ENCODE results near the gene ZBTB7B.
A peak's percentile ranks its signal among the peaks of the same experiment; 100 is the strongest.
"Not testable (repeated sequence)": the region's sequence is repeated elsewhere in the genome, so short reads cannot be mapped to it uniquely, and the experiment has no call there.

ZBTB7B gene

DNA sequence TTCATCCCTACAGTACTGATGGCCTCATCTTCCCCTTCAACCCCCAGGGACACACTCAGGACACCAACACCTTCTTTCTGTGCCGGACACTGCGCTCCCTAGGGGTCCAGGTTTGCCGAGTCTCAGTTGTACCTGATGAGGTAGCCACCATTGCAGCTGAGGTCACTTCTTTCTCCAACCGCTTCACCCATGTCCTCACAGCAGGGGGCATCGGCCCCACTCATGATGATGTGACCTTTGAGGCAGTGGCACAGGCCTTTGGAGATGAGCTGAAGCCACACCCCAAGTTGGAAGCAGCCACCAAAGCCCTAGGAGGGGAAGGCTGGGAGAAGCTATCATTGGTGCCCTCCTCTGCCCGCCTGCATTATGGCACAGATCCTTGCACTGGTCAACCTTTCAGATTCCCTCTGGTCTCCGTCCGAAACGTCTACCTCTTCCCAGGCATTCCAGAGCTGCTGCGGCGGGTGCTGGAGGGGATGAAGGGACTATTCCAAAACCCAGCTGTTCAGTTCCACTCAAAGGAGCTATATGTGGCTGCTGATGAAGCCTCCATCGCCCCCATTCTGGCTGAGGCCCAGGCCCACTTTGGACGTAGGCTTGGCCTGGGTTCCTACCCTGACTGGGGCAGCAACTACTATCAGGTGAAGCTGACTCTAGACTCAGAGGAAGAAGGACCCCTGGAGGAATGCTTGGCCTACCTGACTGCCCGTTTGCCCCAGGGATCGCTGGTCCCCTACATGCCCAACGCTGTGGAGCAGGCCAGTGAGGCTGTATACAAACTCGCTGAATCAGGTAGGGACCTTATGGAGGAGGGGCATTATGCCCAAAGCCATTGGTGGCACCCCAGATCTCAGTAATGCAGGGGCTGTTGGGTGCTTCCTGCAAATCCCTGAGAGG is 14.3 kb upstream of the ZBTB7B start:
- DNase-seq (ENCODE audit: low read depth): no peak

DNA sequence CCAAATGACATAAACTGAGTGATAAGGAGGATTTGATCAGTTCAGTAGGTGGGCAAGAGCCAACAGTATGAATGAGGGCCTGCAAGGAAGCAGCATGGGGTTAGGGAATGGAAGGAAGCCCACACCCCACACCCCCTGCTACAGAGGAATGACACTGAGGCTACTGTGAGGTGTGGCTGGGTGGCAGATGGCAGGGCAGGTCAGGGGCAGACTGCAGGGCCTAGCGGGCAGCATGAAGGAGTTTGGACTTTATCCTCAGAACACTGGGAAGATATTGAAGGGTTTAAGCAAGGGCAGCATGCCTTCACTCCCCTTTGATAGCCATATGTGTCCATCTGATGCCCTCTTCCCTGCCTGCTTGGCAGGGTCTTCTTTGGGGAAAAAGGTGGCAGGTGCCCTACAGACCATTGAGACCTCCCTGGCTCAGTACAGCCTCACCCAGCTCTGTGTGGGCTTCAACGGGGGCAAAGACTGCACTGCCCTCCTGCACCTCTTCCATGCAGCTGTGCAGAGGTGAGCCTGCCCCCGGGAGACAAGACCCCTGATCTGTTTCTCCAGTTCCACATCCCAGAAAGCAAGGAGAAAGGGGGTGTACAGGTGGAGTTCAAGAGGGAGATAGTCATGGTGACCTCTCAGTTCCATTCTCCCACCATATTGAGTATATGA is 13.3 kb upstream of the ZBTB7B start:
- DNase-seq (ENCODE audit: low read depth): no peak

DNA sequence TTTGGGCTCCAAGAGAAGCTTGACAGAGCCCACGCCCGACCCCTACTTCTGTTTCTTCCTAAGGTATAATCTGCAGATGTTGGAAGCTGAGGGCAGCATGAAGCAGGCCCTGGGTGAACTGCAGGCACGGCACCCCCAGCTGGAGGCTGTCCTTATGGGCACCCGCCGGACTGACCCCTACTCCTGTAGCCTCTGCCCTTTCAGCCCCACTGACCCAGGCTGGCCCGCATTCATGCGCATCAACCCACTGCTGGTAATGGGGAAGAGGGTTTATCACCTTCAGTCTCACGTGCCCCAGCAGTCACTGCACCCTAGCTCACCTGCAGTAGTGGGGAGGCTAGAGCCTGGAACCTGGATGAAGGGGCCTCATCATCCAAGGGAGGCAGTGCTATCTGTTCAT is 12.3 kb upstream of the ZBTB7B start:
- DNase-seq (ENCODE audit: low read depth): no peak

DNA sequence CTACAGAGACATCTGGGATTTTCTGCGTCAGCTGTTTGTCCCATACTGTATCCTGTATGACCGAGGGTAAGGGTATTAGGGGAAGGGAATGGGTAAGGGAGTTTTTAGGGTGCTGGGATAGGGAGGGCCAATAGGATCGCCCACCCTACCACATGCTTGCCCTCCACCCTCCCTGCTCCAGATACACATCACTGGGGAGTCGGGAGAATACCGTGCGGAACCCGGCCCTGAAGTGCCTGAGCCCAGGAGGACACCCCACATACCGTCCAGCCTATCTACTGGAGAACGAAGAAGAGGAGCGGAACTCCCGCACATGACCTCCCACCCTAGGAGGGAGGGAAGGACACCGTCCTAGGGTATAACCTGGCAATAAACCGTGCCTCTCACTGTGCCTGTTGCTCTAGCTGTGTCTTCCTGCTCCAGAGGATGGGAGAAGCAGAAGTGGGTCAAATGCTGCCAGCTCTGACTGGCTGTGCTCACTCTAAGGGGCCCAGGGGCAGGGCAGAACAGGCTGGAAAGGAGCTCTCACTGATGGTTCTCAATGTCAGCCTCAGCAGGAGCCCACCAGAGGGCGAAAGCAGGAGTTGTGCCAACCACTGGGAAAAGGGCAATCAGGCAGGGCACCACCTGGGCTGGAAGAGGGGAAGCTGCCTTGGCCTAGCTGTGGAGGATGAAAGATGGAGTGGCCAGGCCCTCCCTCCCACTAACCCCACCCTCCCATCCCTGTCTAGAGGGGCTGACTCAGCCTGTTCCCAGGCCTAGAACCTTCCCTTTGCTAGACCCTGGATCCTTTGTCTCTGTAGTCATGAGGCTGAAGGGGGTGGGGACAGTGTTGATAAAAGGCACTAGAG is 9.7 kb upstream of the ZBTB7B start:
- no peak for DNase-seq (ENCODE audit: low read depth)

DNA sequence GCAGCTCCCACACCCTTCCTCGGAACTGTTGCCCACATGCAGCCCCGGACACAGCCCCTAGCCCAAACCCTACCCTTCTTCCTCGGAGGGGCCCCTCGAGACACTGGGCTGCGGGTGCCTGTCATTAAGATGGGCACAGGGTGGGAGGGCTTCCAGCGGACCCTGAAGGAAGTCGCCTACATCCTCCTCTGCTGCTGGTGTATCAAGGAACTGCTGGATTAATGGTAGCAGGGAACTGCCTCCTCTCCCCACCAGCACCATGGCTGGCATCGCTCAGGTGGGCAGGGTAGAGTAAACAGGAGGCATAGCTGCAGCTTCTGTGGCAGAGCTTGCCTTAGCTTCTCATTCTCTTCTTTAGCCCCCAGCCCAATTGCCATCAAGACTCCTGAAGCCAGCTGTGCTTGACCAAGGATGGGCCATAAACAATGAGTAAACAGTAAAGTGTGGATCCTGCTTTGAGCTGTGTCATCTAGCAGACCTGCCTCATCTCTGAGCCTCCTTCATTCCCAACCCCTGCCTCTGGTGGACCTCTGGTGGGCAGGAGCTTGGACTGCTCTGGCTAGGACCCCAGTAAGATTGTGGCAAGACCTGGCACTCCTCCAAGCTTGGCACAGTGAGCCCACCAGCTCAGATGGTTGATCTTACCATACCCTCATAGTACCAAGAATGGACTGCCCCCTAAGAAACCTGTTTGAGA is 8.9 kb upstream of the ZBTB7B start, which contains the start of gene LENEP:
Gene LENEP, plus strand, starts transcription at position 15 of the 697 bp plus-strand sequence. Its CDS starts 22 bp downstream, at position 37.
- DNase-seq (ENCODE audit: low read depth): no peak

DNA sequence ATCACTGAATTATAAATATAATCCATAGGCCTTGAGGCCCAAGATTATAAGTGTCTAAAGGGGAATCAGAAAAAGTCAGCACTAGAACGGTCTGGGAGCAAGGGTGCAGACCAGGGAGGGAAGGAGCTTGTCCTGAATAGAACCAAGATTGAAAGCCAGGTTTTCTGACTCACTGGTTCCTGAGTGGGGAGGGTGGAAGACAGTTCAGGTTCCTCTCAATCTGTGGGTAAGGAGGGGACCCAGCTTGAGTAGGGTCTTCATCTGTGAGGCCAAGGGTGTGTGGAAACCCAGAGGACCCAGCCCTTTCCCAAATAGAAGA is 8.4 kb upstream of the ZBTB7B start:
- no peak for DNase-seq (ENCODE audit: low read depth)

DNA sequence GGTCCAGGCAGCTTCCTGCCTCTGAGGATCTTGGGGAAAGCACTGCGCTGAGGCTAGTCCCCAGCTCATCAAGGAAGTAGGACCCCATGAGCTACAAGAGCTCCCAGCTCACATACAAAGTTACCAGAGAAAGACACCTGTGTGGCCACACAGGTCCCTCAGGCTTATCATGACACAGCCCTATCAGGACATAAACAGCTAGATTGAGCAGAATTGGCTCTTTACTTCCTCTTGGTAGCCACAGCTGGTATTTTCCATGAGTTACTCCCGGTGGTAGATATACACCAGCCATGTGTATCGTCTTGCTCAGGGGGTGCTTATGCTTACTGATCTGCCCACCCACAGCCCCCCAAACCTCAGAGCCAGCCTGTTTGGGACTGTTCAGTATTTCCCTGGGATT is 8.0 kb upstream of the ZBTB7B start:
- no peak for DNase-seq (ENCODE audit: low read depth)

DNA sequence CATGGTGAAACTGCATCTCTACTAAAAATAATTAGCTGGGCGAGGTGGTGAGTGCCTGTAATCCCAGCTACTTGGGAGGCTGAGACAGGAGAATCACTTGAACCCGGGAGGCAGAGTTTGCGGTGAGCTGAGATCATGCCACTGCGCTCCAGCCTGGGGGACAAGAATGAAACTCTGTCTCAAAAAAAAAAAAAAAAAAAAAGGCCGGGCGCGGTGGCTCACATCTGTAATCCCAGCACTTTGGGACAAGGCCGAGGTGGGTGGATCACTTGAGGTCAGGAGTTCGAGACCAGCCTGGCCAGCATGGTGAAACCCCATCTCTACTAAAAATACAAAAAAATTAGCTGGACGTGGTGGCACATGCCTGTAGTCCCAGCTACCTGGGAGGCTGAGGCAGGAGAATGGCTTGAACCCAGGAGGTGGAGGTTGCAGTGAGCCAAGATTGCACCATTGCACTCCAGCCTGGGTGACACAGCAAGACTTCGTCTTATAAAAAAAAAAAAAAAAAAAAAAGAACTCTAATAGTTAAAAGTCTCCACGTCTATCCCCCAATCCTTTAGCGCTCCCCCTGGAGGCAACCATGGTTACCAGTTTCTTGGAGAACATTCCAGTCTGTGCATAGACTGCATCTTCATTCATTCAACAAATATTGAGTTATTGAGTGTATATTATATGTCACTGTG is 7.2 kb upstream of the ZBTB7B start:
- DNase-seq (ENCODE audit: low read depth): not testable (repeated sequence)

DNA sequence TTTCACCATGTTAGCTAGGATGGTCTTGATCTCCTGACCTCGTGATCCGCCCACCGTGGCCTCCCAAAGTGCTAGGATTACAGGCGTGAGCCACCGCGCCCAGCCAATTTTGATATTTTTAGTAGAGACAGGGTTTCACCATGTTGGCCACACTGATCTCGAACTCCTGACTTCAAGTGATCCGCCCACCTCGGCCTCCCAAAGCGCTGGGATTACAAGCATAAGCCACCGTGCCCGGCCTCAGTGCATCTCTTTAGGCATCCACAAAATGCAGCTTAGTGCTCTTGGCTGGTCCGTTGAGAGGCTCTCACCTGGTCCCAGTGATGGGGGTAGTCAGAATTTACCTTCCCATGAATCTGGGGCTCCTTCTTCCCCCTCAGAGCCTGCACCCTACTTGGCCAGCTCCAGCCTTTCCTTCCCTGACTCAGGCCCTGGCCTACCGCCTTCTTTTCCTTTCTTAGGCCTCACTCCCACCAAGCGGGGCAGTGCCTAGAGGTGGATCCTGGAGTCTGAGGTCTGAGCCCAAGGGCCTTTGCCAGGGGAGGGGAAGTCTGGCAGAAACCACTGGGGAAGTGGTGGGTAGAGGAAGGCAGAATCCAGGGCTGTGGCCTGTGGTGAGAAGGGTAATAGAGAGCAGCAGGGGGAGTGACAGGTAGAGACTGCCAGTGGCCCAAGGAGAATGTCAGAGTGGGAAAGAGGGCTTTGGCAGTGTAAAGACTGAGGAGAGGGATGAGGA is 5.5 kb upstream of the ZBTB7B start:
- no peak for DNase-seq (ENCODE audit: low read depth)

DNA sequence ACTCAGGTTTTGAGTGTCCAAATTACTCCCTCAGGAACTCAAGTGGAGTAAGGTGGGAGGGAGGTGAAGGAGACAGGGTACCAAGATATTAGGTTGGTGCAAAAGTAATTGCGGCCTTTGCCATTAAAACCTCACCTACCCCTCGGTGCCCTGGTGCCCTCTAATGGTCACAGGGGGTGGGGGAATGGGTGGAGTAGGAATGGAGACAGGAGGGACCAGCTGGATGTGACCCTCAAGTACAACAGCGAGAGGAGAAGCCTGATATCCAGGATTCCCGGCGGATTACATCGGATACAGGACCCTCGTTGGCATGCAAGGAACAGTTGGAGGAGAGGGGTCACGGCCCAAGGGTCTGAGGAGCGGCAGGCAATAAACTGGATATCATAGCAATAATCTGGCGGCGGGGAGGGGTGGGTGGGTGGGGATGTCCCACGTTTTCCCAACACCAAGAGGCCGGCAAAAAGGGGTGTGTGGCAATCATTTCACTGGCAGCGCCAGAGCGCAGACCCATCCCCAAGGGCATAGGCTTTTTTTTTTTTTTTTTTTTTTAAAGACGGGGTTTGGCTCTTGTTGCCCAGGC is 4.3 kb upstream of the ZBTB7B start:
- no peak for DNase-seq (ENCODE audit: low read depth)

DNA sequence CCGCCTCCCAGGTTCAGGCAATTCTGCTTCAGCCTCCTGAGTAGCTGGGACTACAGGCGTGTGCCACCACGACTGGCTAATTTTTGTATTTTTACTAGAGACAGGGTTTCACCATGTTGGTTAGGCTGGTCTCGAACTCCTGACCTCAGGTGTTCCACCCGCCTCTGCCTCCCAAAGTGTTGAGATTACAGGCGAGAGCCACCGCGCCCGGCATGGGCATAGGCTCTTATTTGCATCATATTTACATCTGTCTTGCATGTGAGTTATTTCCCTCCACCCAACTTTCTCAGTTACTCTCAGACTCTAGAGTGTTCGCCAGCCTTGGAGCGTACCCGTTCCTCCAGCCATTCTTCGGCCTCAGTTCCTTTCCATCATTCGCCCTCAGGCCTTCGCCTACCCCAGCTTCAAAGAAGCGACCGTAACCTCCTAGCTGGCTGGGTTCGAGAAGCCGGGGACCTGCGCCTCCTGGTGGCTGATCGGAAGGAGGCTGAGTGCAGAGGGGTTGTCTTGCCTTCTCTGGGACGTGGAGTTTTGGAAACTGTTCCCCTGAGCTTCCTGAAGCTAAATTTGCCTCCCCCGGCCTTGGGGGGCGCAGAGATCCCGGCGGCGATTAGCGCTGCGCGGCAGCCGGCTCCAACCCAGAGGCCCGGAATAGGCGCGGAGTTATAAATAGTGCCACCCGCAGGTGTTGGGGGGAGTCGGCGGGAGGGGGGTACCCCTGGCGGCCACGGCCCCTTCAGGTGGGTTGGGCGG is 3.6 kb upstream of the ZBTB7B start:
- peak; percentile 58 for DNase-seq (ENCODE audit: low read depth)

DNA sequence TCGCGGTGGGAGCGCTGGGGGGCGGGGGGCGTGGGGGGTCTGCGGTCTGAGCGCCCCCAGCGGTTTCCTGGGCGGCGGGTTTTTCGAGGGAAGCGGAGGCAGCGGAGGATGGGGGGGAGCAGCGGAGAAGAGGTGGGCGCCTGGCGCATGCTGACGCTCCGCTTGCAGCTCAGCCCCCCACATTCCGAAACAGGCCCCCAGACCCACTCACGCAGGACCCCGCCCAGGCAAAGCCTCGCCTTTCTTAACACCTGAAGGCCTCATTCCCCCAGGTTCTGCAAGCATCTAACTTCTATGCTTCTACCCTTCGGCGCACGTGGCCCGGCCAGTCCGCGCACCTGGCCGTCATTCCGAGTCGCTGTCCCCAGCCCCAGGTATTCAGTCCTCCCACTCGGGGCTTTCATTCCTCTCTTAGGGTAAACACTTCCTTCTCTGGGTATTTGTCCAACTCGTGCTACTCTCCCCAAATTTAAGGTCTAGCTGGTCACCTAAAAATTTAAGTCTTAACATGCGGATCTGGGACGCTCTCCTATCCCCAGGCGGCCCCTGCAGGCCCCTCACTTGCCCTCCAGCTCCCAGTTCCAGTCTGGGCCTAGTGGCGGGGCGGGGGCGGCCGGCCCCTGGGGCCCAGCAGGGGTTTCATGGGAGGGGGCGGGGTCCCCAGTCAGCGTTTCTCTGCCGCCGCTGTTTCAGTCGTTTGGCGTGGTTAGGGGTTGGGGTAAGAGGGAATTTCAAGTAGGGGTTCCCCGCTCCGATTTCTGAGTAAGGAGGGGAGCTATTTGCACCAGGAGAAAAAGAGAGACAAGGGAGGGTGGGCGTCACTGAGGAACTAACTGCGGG is 2.8 kb upstream of the ZBTB7B start:
- no peak for DNase-seq (ENCODE audit: low read depth)

DNA sequence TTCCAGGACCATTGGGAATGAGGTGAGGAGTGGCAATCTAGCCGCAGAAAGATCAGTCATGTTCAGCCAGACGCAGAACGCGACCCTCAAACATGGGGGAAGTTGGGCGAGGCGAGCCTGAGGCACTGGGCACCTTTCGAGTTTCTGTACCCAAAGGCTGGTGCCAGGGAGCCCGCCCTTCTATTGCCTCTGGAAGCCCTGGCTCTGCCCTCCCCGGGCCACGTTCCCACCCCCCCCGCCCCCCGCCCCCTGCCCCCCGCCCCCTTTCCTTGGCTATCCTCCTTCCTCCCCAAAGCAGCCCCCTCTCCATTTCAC is 2.2 kb upstream of the ZBTB7B start:
- DNase-seq (ENCODE audit: low read depth): no peak

DNA sequence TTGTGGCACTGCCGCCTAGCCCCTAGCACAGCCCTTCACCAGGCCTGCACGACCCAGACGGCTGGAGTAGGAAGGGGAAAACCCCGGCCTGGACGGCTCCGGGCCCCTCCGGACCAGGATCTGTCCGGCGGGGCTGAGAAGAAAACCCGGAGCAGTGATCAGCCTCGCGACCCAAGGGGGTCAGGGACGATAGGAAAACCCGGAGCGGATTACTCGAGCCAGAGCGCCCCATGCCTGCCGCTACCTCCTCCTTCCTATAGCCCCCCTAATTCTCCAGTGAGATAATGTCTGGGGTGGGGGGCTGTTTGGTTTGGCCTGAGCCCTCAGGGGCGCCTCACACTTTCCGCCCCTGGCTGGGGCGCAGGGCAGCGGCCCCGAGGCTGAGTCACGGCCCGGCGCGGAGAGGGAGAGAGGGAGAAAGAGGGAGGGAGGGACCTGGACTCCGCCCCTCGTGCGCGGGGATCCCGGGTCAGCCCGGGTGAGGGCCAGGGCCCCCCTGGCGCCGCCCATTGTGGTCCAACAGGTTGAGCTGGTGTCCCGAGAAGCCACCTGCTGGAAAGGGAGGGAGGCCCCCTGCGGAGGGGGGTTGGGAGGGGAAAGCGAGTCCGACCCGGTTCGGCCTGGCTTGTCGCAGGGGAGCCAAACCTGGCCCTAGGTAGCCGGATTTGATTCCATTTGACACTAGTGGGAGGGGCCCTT is 1.7 kb upstream of the ZBTB7B start:
- peak; percentile 67 for DNase-seq (ENCODE audit: low read depth)

DNA sequence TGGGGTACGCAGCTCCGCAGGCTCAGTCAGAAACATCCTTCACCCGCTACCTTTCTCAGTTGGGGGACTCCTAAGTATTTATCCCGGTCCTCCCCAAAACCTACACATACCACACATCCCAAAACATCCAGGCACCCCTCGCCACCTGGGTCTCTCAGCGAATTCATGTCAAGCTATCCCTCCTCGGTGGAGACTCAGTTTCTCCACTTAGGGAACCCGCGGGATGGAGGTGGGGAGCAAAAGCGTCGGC is 1.3 kb upstream of the ZBTB7B start:
- no peak for DNase-seq (ENCODE audit: low read depth)

DNA sequence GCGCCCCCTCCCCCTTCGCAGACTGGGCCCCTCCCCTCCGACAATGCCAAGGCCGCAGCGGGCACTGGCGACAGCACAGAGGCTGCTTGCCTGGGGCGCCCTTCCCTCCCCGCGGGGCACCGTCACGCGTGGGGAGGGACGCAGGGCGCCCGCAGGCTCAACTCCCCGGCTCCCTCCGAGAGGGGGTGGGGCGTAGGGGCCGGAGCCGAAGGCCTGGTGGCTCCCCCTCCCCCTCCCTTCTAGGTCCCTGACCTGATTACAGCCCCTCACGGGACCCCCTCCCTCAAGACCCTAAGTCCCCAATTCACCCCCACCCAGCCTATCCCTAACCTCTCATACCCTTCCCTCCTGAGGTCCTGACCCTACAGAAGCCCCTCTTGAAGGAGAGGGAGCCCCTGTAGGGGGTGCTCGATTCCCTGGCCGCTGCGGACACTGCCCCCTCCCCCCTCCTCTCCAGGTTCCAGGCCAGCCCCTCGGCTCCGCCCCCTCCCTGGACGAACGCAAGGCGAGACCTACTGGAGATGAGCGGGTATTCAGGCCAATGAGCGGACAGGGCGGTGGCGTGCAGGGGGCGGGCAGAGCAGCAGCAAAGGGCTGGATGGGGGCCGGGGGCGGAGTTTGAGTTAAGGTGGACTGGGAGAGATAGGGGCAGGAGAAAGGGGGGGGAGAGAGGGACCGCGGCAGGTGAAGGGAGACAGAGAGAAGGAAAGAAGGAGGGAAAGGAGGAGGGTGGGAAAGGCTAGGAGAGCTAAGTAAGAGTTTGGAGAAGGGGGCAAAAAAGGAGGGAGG is 733 bp upstream of the ZBTB7B start:
- DNase-seq (ENCODE audit: low read depth): peak; percentile 96

DNA sequence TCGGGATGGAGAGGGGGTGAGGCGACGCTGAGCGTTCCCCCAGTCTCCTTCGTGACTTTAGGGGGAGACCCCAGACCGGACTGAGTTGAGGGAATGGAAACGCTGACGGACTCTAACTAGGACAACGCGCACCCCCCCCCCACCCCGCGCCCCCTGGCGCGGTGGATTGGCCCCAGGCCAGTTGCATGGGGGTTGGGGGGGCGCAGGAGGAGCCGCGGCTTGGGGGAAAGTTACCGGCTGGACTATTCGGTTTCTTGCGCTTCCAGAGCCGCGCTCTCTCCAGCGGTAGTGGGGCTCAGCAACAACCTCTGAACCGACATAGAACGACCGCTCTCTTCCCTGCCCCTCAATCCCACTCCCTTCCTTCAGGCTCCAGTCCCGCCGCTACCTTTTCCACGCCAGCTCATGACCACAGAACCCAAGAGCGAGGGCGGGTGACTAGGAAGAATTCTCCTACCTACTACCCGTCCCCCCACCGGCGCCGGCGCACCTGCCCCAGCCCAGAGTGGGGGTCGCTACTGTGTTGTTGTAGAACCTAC is 694 bp downstream of the ZBTB7B start:
- no peak for DNase-seq (ENCODE audit: low read depth)

All from stimulated activated CD8-positive, alpha-beta memory T cell treated with anti-CD3 and anti-CD28 coated beads, Interleukin-12 subunit alpha, Interleukin-12 subunit beta, amount 100 ng/mL, for 4 hours (primary cell).